Lung (tissue), 12 donors: ENCODE results near the gene ERCC6L2. TPM values are rescaled to one million over a fixed set of nuclear protein-coding genes. Genes with fewer than 3 reads are reported as not detected.

Experiments
- ATAC-seq: fragments of 200-7000 bp; cut with Tn5 transposase; one replicate; pipeline ENCODE4 v1.9.1; 2020; ENCODE audit warnings: moderate number of reproducible peaks; ENCODE audit not compliant: insufficient read depth, low FRiP score
- DNase-seq, 3 donors: peaks; one replicate each; pipeline ENCODE4 v3.0.0-alpha.2; 2013 to 2017
- H3K27ac ChIP-seq, 2 donors: one replicate each; pipeline ENCODE4 v1.5.1; 2013; ENCODE audit warnings: mild to moderate bottlenecking in 2 of 2, moderate library complexity in 2 of 2, control low read depth in 1 of 2, inconsistent platforms in 1 of 2, low read depth in 1 of 2, low read length in 1 of 2
- H3K27me3 ChIP-seq, 3 donors: one replicate each; pipeline ENCODE4 v1.5.1; 2013; ENCODE audit warnings: low read length in 2 of 3; ENCODE audit not compliant: control insufficient read depth in 3 of 3, insufficient read depth in 3 of 3
- H3K36me3 ChIP-seq, 4 donors: one replicate each; pipeline ENCODE4 v1.5.1; 2013; ENCODE audit warnings: low read length in 4 of 4, mild to moderate bottlenecking in 1 of 4, moderate library complexity in 1 of 4; ENCODE audit not compliant: control insufficient read depth in 4 of 4, insufficient read depth in 4 of 4
- H3K4me1 ChIP-seq, 5 donors: one replicate each; pipeline ENCODE4 v1.5.1; 2013; ENCODE audit warnings: low read length in 5 of 5, mild to moderate bottlenecking in 2 of 5, moderate library complexity in 1 of 5; ENCODE audit not compliant: control insufficient read depth in 5 of 5, insufficient read depth in 5 of 5
- H3K4me3 ChIP-seq: one replicate; pipeline ENCODE4 v1.5.1; 2013; ENCODE audit warnings: mild to moderate bottlenecking, control low read depth, moderate library complexity
- H3K9ac ChIP-seq, 2 donors: one replicate each; pipeline ENCODE4 v1.5.1; 2013; ENCODE audit warnings: low read length in 2 of 2, control low read depth in 1 of 2; ENCODE audit not compliant: insufficient read depth in 1 of 2
- H3K9me3 ChIP-seq, 4 donors: one replicate each; pipeline ENCODE4 v1.5.1; 2013; ENCODE audit warnings: low read length in 3 of 4, mild to moderate bottlenecking in 1 of 4, moderate library complexity in 1 of 4; ENCODE audit not compliant: control insufficient read depth in 4 of 4, insufficient read depth in 3 of 4
- WGBS, 2 donors: extraction: QIAGEN DNeasy Blood & Tissue Kit; methylation state at CpG; one replicate each; pipeline ENCODE4 v1.1.7; 2013; 5-methylcytosine and 5-hydroxymethylcytosine counted together
- polyA plus RNA-seq, 2 donors: library from polyadenylated mRNA; stranded (reverse); fragments of 200-250 nt; gene quantifications; one replicate each; pipeline ENCODE4 v1.2.1, GENCODE V29; 2013
- total RNA-seq, 2 donors: library from RNA; depleted of rRNA in 1 of 2; stranded (reverse); fragments of >200 nt in 1 of 2; gene quantifications; one replicate each; pipeline ENCODE4 v1.2.1, GENCODE V29; 2014 to 2021
- TF ChIP-seq, protein P1 (sequence below): IDR thresholded peaks from 2 replicates; pipeline ENCODE4 v1.5.1; 2012; ENCODE audit warnings: mild to moderate bottlenecking; ENCODE audit errors: control extremely low read depth, extremely low read depth
- donor health status: control.
- donor health status: control.
- donor health status: Bipolar disorder and iron deficiency.
- donor health status: healthy.
- donor health status: DM: yes; HTN: yes; CAD: no.

ERCC6L2 gene
- total and polyA plus RNA-seq, 4 donors: 4.3 to 125 (median 24.5) TPM

- Histone ChIP-seq H3K4me1 (peaks cover 0 to 13% (median 0%) of the 10 kb centered on the region in 5 donors), H3K36me3 (peaks cover 9 to 45% (median 24%) of the 10 kb centered on the region in 4 donors), H3K9me3 (no peaks in the 10 kb centered on the region), H3K9ac (no peak overlapping the region), H3K4me3 (no peak overlapping the region), H3K27me3 (no peaks in the 10 kb centered on the region), H3K27ac (no peak overlapping the region)
- DNase-seq (no peak), ATAC-seq (no peak)
- 95 to 97% methylated on average over 1 of the region's 1 CpG for WGBS, 2 donors
- TF ChIP-seq, protein P1, sequence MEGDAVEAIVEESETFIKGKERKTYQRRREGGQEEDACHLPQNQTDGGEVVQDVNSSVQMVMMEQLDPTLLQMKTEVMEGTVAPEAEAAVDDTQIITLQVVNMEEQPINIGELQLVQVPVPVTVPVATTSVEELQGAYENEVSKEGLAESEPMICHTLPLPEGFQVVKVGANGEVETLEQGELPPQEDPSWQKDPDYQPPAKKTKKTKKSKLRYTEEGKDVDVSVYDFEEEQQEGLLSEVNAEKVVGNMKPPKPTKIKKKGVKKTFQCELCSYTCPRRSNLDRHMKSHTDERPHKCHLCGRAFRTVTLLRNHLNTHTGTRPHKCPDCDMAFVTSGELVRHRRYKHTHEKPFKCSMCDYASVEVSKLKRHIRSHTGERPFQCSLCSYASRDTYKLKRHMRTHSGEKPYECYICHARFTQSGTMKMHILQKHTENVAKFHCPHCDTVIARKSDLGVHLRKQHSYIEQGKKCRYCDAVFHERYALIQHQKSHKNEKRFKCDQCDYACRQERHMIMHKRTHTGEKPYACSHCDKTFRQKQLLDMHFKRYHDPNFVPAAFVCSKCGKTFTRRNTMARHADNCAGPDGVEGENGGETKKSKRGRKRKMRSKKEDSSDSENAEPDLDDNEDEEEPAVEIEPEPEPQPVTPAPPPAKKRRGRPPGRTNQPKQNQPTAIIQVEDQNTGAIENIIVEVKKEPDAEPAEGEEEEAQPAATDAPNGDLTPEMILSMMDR: no peak
Observed at GRCh38 chr9:95924987-95925386, 49.5 kb downstream of the ERCC6L2 start.

GRCh38 chr9:95927271-95928004, 51.9 kb downstream of the ERCC6L2 start:
- no peaks in the 10 kb centered on the region for H3K27me3 ChIP-seq
- peaks cover 12 to 34% (median 27%) of the 10 kb centered on the region in 4 donors for H3K36me3 ChIP-seq
- no peak overlapping the region for H3K27ac ChIP-seq
- H3K4me3 ChIP-seq: no peak overlapping the region
- TF ChIP-seq, protein P1: no peak
- no peak for ATAC-seq
- H3K9me3 ChIP-seq: no peaks in the 10 kb centered on the region
- H3K4me1 ChIP-seq: peaks cover 0 to 24% (median 0%) of the 10 kb centered on the region in 5 donors
- peak; percentile 28 to 81 (median 81) for DNase-seq
- no peak overlapping the region for H3K9ac ChIP-seq

- ATAC-seq (no peak), DNase-seq (peak in 2 of 3 donors; percentile 69 to 76)
- WGBS, 2 donors: 68 to 71% methylated on average over 1 of the region's 1 CpG
- Histone ChIP-seq H3K4me3 (no peak overlapping the region), H3K4me1 (peaks cover 0 to 24% (median 0%) of the 10 kb centered on the region in 5 donors), H3K9ac (no peak overlapping the region), H3K27ac (no peak overlapping the region), H3K9me3 (no peaks in the 10 kb centered on the region), H3K36me3 (peaks cover 10 to 40% (median 31%) of the 10 kb centered on the region in 4 donors), H3K27me3 (no peaks in the 10 kb centered on the region)
- TF ChIP-seq, protein P1: no peak
Observed at GRCh38 chr9:95930277-95930676, 54.8 kb downstream of the ERCC6L2 start.
